Mesodermal cell (in vitro differentiated cells): Measurements from ENCODE around the gene C11orf52.

Source experiments
- H3K27ac ChIP-seq: 2 replicates; pipeline ENCODE4 v1.7.0; 2013; ENCODE audit warnings: mild to moderate bottlenecking, low read depth, low read length, moderate library complexity; ENCODE audit not compliant: severe bottlenecking
- H3K36me3 ChIP-seq: 2 replicates; pipeline ENCODE4 v1.7.1; 2013; ENCODE audit warnings: mild to moderate bottlenecking, low read length, moderate library complexity; ENCODE audit not compliant: control insufficient read depth, insufficient read depth
- H3K4me1 ChIP-seq: one replicate; pipeline ENCODE4 v1.7.1; 2013; ENCODE audit warnings: mild to moderate bottlenecking, low read length; ENCODE audit not compliant: insufficient read depth, control insufficient read depth, poor library complexity, severe bottlenecking
- H3K4me3 ChIP-seq: 2 replicates; pipeline ENCODE4 v1.7.0; 2013; ENCODE audit warnings: low read length, control low read depth, mild to moderate bottlenecking; ENCODE audit not compliant: insufficient read depth, poor library complexity, severe bottlenecking; ENCODE audit errors: extremely low read depth
- H3K9me3 ChIP-seq: 2 replicates; pipeline ENCODE4 v1.7.1; 2013; ENCODE audit warnings: mild to moderate bottlenecking, low read length, moderate library complexity; ENCODE audit not compliant: control insufficient read depth
- WGBS, 2 experiments: methylation state at CpG; one replicate each; pipeline ENCODE4 v1.1.5; 2013; ENCODE audit warnings: missing lambda C conversion rate in 2 of 2; ENCODE audit not compliant: insufficient coverage in 2 of 2; 5-methylcytosine and 5-hydroxymethylcytosine counted together

Gene C11orf52

DNA sequence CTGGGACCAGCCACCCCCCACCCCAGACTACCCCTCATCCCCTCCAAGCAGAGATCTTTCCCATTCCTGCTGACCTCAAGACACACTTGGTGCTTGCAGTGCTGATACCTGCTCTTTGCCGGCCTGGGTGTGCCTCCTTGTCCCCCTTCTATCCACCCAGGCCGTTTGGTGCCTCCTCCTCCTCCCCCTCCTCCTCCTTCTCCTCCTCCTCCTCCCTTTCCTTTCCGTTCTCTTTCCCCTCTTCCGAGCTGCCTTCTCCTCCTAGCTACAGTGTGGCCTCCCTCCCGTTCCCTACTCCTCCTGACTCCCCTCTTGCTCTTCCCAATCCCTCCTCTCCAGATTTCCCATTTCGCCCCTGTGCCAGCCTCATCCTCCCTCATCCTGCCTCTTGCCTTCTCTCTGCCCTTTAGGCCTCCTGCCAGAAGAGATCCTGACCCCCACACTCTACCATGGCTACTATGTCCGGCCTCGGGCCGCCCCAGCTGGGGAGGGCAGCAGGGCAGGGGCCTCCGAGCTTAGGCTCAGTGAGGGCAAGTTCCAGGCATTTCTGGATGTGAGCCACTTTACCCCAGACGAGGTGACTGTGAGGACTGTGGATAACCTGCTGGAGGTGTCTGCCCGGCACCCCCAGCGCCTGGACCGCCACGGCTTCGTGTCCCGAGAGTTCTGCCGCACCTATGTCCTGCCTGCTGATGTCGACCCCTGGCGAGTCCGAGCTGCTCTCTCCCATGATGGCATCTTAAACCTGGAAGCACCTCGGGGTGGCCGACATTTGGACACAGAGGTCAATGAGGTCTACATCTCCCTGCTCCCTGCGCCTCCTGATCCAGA is 5.5 kb upstream of the C11orf52 start:
- Histone ChIP-seq H3K4me1 (peaks cover 25% of the 10 kb centered on the region), H3K36me3 (no peaks in the 10 kb centered on the region), H3K27ac (peak overlapping the region; percentile 75), H3K9me3 (no peaks in the 10 kb centered on the region), H3K4me3 (no peak overlapping the region)
- WGBS, 2 experiments = 83 to 88% methylated on average over 20 to 21 of the region's 24 CpGs

DNA sequence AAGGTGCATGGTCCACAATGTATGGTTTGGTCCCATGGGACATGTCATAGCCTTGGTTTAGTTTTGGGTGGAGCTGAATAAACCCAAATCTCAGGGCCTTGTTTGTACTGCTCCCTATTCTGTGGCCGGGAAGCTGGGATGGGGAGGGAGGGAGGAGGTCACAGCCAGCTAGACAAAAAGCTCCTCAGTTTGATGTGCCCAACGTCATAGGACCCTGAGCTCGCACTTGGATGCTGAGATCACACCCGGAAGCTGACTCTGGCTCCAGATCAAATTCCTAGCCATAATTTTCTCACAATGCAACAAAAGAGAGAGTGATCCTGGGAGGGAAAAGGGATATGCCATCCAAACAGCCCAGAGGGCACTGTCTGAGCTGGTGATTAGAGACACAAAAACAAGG is 4.7 kb upstream of the C11orf52 start:
- Histone ChIP-seq H3K4me3 (no peak overlapping the region), H3K27ac (peak overlapping the region; percentile 75), H3K4me1 (peaks cover 27% of the 10 kb centered on the region), H3K36me3 (no peaks in the 10 kb centered on the region), H3K9me3 (no peaks in the 10 kb centered on the region)
- 52 to 100% methylated on average over 1 to 2 of the region's 4 CpGs for WGBS, 2 experiments

- WGBS, 2 experiments = 88 to 92% methylated on average over 1 of the region's 1 CpG
- H3K9me3 ChIP-seq = no peaks in the 10 kb centered on the region
- no peaks in the 10 kb centered on the region for H3K36me3 ChIP-seq
- no peak overlapping the region for H3K4me3 ChIP-seq
- peaks cover 18% of the 10 kb centered on the region for H3K4me1 ChIP-seq
- no peak overlapping the region for H3K27ac ChIP-seq
Measured at GRCh38 chr11:111916768-111917167, 1.9 kb upstream of the C11orf52 start.

DNA sequence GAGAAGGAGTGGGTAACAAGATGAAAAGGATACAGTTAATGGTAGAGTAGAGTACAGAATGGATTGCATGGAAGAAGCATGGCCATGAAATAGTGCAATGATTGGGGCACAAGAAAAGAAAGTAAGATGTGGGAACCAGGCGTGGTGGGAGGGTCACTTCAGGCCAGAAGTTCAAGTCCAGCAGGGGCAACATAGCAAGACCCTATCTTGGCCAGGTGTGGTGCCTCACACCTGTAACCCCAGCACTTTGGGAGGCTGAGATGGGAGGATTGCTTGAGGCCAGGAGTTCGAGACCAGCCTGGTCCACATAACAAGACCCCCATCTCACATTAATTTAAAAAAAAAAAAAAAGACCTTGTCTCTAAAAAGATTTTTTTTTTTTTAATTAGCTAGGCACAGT is 1.4 kb upstream of the C11orf52 start:
- Histone ChIP-seq H3K27ac (no peak overlapping the region), H3K4me1 (peaks cover 13% of the 10 kb centered on the region), H3K36me3 (no peaks in the 10 kb centered on the region), H3K4me3 (no peak overlapping the region), H3K9me3 (no peaks in the 10 kb centered on the region)
- 83 to 100% methylated on average over 1 of the region's 2 CpGs for WGBS, 2 experiments

DNA sequence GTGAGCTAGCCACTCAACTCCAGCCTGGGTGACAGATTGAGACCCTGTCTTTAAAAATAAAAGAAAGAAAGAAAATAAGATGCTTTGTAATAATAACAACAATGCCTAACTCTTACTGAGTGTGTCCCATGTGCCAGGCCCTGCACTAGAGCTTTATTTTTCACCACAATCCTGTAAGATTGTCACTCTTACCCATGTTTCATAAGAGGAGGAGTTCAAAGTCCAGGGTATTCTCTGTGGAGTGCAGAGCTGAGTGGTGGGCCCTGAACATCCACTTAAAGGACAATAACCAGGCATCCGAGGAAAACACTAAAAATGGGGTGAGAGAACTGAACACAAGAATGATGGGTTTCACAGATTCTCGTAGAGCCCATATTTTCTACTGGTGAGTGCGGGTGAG is 925 bp upstream of the C11orf52 start:
- Histone ChIP-seq H3K36me3 (no peaks in the 10 kb centered on the region), H3K4me1 (peaks cover 10% of the 10 kb centered on the region), H3K4me3 (no peak overlapping the region), H3K9me3 (no peaks in the 10 kb centered on the region), H3K27ac (no peak overlapping the region)
- 92 to 100% methylated on average over 3 of the region's 3 CpGs for WGBS, 2 experiments

DNA sequence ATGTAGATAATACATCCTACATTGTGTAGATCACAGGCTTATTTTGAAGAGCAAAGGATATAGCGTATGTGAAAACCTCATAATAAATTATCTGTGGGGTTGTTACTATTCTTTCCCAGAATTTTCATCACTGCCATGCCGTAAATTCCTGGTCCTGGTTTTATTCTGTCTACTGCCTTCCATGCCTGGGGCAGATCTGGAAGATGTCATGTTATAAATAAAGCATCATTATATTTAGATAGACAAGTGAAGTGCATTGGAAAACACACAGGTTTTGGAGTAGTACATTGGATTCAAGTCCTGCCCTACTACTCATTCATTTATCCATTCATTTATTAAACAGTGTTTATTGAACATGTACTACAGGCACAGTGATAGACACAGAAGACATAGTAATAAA is 2.2 kb downstream of the C11orf52 start:
- WGBS, 2 experiments = no CpG with 5 or more reads among the region's 2 CpGs
- Histone ChIP-seq H3K4me1 (peaks cover 27% of the 10 kb centered on the region), H3K36me3 (no peaks in the 10 kb centered on the region), H3K4me3 (no peak overlapping the region), H3K9me3 (no peaks in the 10 kb centered on the region), H3K27ac (no peak overlapping the region)

- no peaks in the 10 kb centered on the region for H3K9me3 ChIP-seq
- no peak overlapping the region for H3K27ac ChIP-seq
- H3K4me3 ChIP-seq = no peak overlapping the region
- peaks cover 34% of the 10 kb centered on the region for H3K4me1 ChIP-seq
- no peaks in the 10 kb centered on the region for H3K36me3 ChIP-seq
- 82 to 92% methylated on average over 7 of the region's 7 CpGs for WGBS, 2 experiments
Measured at GRCh38 chr11:111921541-111922230, 3.0 kb downstream of the C11orf52 start.

- Histone ChIP-seq H3K36me3 (no peaks in the 10 kb centered on the region), H3K4me1 (peaks cover 34% of the 10 kb centered on the region), H3K4me3 (no peak overlapping the region), H3K27ac (peak overlapping the region; percentile 92), H3K9me3 (no peaks in the 10 kb centered on the region)
- WGBS, 2 experiments = 88 to 100% methylated on average over 1 of the region's 2 CpGs
Measured at GRCh38 chr11:111922803-111923202, 4.1 kb downstream of the C11orf52 start.

DNA sequence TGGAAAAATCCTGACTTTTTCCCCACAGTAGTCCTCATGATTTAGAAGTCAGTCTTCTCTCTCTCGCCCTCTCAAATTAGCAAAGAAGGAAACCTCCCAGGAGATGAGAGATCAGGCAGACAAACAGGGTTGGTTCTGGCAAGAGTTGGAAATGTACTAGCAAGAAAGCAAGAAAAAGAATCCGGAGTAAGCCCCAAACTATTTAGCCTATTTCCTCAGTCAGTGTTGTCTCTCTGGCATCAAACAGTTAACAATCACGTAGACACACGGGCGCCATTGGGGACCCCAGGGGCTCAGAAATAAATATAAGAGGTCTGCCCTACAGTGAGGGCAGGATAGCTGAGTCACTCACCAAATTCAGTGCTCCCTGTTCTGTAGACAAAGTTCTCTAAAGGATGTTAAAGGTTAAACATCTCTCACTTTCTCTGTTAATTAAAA is 4.7 kb downstream of the C11orf52 start:
- peak overlapping the region; percentile 3 for H3K4me3 ChIP-seq
- 33 to 70% methylated on average over 2 to 3 of the region's 5 CpGs for WGBS, 2 experiments
- H3K36me3 ChIP-seq = no peaks in the 10 kb centered on the region
- no peaks in the 10 kb centered on the region for H3K9me3 ChIP-seq
- H3K4me1 ChIP-seq = peaks cover 34% of the 10 kb centered on the region
- peak overlapping the region; percentile 92 for H3K27ac ChIP-seq

DNA sequence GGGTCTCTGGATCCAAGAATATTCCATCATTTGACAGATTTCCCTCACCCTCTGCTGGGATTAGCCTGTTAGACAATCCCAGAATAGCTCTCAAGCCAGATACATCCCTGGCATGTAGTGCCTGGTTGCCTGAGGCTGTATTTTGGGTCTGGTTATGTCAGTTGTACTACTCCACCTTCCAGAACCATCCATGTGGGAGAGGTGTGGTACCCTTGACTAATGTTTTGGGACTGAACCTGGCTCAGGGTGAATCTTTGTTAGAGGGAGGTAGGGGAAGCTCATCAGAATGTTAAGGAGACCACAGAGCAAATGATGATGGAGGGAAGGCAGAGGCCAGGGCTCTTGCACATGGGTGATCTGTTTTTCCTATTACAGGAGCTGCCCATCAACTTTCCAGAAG is 5.2 kb downstream of the C11orf52 start:
- Histone ChIP-seq H3K27ac (peak overlapping the region; percentile 92), H3K9me3 (no peaks in the 10 kb centered on the region), H3K36me3 (no peaks in the 10 kb centered on the region), H3K4me3 (no peak overlapping the region), H3K4me1 (peaks cover 32% of the 10 kb centered on the region)

- peak overlapping the region; percentile 37 for H3K4me3 ChIP-seq
- no peaks in the 10 kb centered on the region for H3K36me3 ChIP-seq
- WGBS, 2 experiments = 98% methylated on average over 13 to 15 of the region's 16 CpGs
- H3K27ac ChIP-seq = peak overlapping the region; percentile 86
- H3K9me3 ChIP-seq = no peaks in the 10 kb centered on the region
- H3K4me1 ChIP-seq = peaks cover 31% of the 10 kb centered on the region
Measured at GRCh38 chr11:111925953-111926352, 7.2 kb downstream of the C11orf52 start.
